H1 (cell line): Measurements from ENCODE around the gene KCNMB2. TPM values are rescaled to one million over a fixed set of nuclear protein-coding genes. Genes with fewer than 3 reads are reported as not detected.

Experiments used
- CEBPB ChIP-seq: IDR thresholded peaks from 2 replicates; pipeline ENCODE4 v1.6.1; 2012; ENCODE audit warnings: low read depth, low read length
- RFX5 ChIP-seq: IDR thresholded peaks from 2 replicates; pipeline ENCODE4 v1.6.1; 2011; ENCODE audit warnings: low read depth, low read length, improper control_type of control experiment, borderline replicate concordance
- RXRA ChIP-seq: IDR thresholded peaks from 2 replicates; pipeline ENCODE4 v1.6.1; 2011; ENCODE audit warnings: low read depth, mild to moderate bottlenecking, low read length, moderate library complexity; ENCODE audit not compliant: insufficient read depth
- SUZ12 ChIP-seq: fragments of 200-600 bp; sonication (generic); IDR thresholded peaks from 2 replicates; pipeline ENCODE4 v1.6.1; 2012; ENCODE audit warnings: mild to moderate bottlenecking, inconsistent platforms, low read length, moderate library complexity, mixed read lengths
- TAF1 ChIP-seq: IDR thresholded peaks from 2 replicates; pipeline ENCODE4 v1.6.1; 2011; ENCODE audit warnings: mild to moderate bottlenecking, low read depth, low read length
- polyA plus RNA-seq, 7 experiments: library from polyadenylated mRNA; depleted of rRNA in 3 of 7; stranded (reverse) in 5 of 7; unstranded in 2 of 7; fragments of >200 nt in 5 of 7; fragments of 200-250 nt in 2 of 7; gene quantifications; 1 replicate in 5 of 7; 2 replicates in 1 of 7; 4 replicates in 1 of 7; pipeline versions ENCODE4 v1.2.1 to v1.2.3, GENCODE V29; 2011 to 2013; ENCODE audit warnings: missing spikeins in 2 of 7, mixed read lengths in 2 of 7
- total RNA-seq: library from RNA; stranded (reverse); fragmentation: NEBNext Ultra II Directional; extraction: Animal tissue kit (Norgen Biotek cat#: 25700); gene quantifications from 2 replicates; pipeline ENCODE4 v1.2.1, GENCODE V29; 2021
- TF ChIP-seq, protein P1 (sequence below): fragments of 300-600 bp; sonication (generic); IDR thresholded peaks from 2 replicates; pipeline ENCODE4 v1.7.1; 2012; ENCODE audit warnings: low read length, moderate library complexity, mild to moderate bottlenecking, inconsistent platforms; ENCODE audit not compliant: insufficient replicate concordance
- TF ChIP-seq, protein P2 (sequence below): IDR thresholded peaks from 2 replicates; pipeline ENCODE4 v1.6.1; 2012; ENCODE audit warnings: low read length, inconsistent platforms

KCNMB2 gene
- total and polyA plus RNA-seq, 2 of the 8 experiments (the other 6 are each of a cell fraction or from before 2014, with no cell fraction given), result not detected

DNA sequence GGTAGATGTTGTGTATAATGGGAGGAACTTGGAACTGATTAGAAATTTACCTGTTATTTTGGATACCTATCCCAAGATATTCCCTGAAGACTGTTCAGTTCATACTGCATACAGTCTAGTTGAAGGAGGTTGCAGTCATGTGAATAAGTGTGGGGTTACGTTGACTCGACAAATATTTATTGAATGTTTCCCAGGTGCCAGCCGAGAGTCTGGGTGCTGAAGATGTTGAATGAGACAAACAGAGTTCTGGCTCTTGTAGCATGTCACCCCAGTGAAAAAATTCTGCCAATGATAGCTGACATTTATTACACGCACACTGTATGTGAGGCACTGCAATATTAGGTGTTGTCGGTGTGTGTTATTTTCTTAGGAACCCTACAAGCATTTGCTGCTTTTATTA, 176.0 kb downstream of the KCNMB2 start (continued):
- TF ChIP-seq, protein P1, sequence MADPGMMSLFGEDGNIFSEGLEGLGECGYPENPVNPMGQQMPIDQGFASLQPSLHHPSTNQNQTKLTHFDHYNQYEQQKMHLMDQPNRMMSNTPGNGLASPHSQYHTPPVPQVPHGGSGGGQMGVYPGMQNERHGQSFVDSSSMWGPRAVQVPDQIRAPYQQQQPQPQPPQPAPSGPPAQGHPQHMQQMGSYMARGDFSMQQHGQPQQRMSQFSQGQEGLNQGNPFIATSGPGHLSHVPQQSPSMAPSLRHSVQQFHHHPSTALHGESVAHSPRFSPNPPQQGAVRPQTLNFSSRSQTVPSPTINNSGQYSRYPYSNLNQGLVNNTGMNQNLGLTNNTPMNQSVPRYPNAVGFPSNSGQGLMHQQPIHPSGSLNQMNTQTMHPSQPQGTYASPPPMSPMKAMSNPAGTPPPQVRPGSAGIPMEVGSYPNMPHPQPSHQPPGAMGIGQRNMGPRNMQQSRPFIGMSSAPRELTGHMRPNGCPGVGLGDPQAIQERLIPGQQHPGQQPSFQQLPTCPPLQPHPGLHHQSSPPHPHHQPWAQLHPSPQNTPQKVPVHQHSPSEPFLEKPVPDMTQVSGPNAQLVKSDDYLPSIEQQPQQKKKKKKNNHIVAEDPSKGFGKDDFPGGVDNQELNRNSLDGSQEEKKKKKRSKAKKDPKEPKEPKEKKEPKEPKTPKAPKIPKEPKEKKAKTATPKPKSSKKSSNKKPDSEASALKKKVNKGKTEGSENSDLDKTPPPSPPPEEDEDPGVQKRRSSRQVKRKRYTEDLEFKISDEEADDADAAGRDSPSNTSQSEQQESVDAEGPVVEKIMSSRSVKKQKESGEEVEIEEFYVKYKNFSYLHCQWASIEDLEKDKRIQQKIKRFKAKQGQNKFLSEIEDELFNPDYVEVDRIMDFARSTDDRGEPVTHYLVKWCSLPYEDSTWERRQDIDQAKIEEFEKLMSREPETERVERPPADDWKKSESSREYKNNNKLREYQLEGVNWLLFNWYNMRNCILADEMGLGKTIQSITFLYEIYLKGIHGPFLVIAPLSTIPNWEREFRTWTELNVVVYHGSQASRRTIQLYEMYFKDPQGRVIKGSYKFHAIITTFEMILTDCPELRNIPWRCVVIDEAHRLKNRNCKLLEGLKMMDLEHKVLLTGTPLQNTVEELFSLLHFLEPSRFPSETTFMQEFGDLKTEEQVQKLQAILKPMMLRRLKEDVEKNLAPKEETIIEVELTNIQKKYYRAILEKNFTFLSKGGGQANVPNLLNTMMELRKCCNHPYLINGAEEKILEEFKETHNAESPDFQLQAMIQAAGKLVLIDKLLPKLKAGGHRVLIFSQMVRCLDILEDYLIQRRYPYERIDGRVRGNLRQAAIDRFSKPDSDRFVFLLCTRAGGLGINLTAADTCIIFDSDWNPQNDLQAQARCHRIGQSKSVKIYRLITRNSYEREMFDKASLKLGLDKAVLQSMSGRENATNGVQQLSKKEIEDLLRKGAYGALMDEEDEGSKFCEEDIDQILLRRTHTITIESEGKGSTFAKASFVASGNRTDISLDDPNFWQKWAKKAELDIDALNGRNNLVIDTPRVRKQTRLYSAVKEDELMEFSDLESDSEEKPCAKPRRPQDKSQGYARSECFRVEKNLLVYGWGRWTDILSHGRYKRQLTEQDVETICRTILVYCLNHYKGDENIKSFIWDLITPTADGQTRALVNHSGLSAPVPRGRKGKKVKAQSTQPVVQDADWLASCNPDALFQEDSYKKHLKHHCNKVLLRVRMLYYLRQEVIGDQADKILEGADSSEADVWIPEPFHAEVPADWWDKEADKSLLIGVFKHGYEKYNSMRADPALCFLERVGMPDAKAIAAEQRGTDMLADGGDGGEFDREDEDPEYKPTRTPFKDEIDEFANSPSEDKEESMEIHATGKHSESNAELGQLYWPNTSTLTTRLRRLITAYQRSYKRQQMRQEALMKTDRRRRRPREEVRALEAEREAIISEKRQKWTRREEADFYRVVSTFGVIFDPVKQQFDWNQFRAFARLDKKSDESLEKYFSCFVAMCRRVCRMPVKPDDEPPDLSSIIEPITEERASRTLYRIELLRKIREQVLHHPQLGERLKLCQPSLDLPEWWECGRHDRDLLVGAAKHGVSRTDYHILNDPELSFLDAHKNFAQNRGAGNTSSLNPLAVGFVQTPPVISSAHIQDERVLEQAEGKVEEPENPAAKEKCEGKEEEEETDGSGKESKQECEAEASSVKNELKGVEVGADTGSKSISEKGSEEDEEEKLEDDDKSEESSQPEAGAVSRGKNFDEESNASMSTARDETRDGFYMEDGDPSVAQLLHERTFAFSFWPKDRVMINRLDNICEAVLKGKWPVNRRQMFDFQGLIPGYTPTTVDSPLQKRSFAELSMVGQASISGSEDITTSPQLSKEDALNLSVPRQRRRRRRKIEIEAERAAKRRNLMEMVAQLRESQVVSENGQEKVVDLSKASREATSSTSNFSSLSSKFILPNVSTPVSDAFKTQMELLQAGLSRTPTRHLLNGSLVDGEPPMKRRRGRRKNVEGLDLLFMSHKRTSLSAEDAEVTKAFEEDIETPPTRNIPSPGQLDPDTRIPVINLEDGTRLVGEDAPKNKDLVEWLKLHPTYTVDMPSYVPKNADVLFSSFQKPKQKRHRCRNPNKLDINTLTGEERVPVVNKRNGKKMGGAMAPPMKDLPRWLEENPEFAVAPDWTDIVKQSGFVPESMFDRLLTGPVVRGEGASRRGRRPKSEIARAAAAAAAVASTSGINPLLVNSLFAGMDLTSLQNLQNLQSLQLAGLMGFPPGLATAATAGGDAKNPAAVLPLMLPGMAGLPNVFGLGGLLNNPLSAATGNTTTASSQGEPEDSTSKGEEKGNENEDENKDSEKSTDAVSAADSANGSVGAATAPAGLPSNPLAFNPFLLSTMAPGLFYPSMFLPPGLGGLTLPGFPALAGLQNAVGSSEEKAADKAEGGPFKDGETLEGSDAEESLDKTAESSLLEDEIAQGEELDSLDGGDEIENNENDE, result no peak
- TF ChIP-seq RFX5, result no peak
- TF ChIP-seq SUZ12, result no peak
- TF ChIP-seq RXRA, result no peak
- TF ChIP-seq TAF1, result no peak
- TF ChIP-seq, protein P2, sequence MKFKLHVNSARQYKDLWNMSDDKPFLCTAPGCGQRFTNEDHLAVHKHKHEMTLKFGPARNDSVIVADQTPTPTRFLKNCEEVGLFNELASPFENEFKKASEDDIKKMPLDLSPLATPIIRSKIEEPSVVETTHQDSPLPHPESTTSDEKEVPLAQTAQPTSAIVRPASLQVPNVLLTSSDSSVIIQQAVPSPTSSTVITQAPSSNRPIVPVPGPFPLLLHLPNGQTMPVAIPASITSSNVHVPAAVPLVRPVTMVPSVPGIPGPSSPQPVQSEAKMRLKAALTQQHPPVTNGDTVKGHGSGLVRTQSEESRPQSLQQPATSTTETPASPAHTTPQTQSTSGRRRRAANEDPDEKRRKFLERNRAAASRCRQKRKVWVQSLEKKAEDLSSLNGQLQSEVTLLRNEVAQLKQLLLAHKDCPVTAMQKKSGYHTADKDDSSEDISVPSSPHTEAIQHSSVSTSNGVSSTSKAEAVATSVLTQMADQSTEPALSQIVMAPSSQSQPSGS, result no peak
- no peak for TF ChIP-seq CEBPB
